Natural killer cell (primary cell): ENCODE results near the gene ZNF273. TPM values are rescaled to one million over a fixed set of nuclear protein-coding genes. Genes with fewer than 3 reads are reported as not detected.
A peak's percentile ranks its signal among the peaks of the same experiment; 100 is the strongest.

ENCODE experiments used
- ATAC-seq, 3 donors: fragments of 150-1000 bp in 2 of 3; fragments of 200-7000 bp in 1 of 3; cut with Tn5 transposase; 1 replicate in 1 of 3; 2 replicates in 2 of 3; pipeline ENCODE4 v1.10.0; 2021; ENCODE audit warnings: mild to moderate bottlenecking in 2 of 3, moderate library complexity in 2 of 3
- DNase-seq, 2 donors: peaks; one replicate each; pipeline versions ENCODE4 v3.0.0 to v3.0.0-alpha.2; 2013 to 2021; ENCODE audit warnings: mixed read lengths in 1 of 2
- H3K27ac ChIP-seq: one replicate; pipeline ENCODE4 v1.5.1; 2013; ENCODE audit warnings: mild to moderate bottlenecking, low read length
- H3K27me3 ChIP-seq: one replicate; pipeline ENCODE4 v1.6.1; 2013; ENCODE audit warnings: low read length; ENCODE audit not compliant: control insufficient read depth, insufficient read depth
- H3K36me3 ChIP-seq: one replicate; pipeline ENCODE4 v1.6.1; 2013; ENCODE audit warnings: low read length; ENCODE audit not compliant: control insufficient read depth, insufficient read depth
- H3K4me1 ChIP-seq: one replicate; pipeline ENCODE4 v1.6.1; 2013; ENCODE audit warnings: low read length; ENCODE audit not compliant: control insufficient read depth, insufficient read depth
- H3K4me3 ChIP-seq: one replicate; pipeline ENCODE4 v1.5.1; 2013; ENCODE audit warnings: low read length
- H3K9me3 ChIP-seq: one replicate; pipeline ENCODE4 v1.6.1; 2013; ENCODE audit warnings: low read length; ENCODE audit not compliant: control insufficient read depth, insufficient read depth
- H3K27ac Mint-ChIP-seq, 2 donors: one replicate each; pipeline ENCODE4 v1.8.0; 2022; ENCODE audit warnings: mild to moderate bottlenecking in 2 of 2, mixed read lengths in 2 of 2, moderate library complexity in 1 of 2
- H3K27me3 Mint-ChIP-seq, 2 donors: one replicate each; pipeline ENCODE4 v1.8.0; 2022; ENCODE audit warnings: low read depth in 2 of 2, mixed read lengths in 2 of 2
- H3K36me3 Mint-ChIP-seq: one replicate; pipeline ENCODE4 v1.8.0; 2022; ENCODE audit warnings: mixed read lengths
- H3K4me1 Mint-ChIP-seq, 2 donors: one replicate each; pipeline ENCODE4 v1.8.0; 2022; ENCODE audit warnings: mixed read lengths in 2 of 2
- H3K4me3 Mint-ChIP-seq: one replicate; pipeline ENCODE4 v1.8.0; 2022; ENCODE audit warnings: mild to moderate bottlenecking, moderate library complexity, mixed read lengths
- H3K9me3 Mint-ChIP-seq, 2 donors: one replicate each; pipeline ENCODE4 v1.8.0; 2022; ENCODE audit warnings: mixed read lengths in 2 of 2
- WGBS: methylation state at CpG from one replicate; pipeline ENCODE4 v1.1.7; 2013; ENCODE audit warnings: missing lambda C conversion rate; ENCODE audit not compliant: insufficient coverage; 5-methylcytosine and 5-hydroxymethylcytosine counted together
- intact Hi-C: fragments of 100-400 bp; cut with micrococcal nuclease; formaldehyde crosslinking; loops from one replicate; pipeline ENCODE4 v1.14.2; 2022
- total RNA-seq, 4 donors: library from RNA; stranded (reverse); fragments of 120-200 nt in 1 of 4; gene quantifications; one replicate each; pipeline versions ENCODE4 v1.2.3 to v1.2.4, GENCODE V29; 2013 to 2022
- TF ChIP-seq, protein P1 (sequence below): fragments of 200-600 bp; IDR thresholded peaks from one replicate; pipeline ENCODE4 v1.8.0; 2022; ENCODE audit warnings: antibody characterized with exemption

Gene ZNF273
- total RNA-seq, 3 donors from 2014 or later (not counting 1 experiment from before 2014, with no cell fraction given) = 2.9 to 4.2 (median 4.0) TPM

DNA sequence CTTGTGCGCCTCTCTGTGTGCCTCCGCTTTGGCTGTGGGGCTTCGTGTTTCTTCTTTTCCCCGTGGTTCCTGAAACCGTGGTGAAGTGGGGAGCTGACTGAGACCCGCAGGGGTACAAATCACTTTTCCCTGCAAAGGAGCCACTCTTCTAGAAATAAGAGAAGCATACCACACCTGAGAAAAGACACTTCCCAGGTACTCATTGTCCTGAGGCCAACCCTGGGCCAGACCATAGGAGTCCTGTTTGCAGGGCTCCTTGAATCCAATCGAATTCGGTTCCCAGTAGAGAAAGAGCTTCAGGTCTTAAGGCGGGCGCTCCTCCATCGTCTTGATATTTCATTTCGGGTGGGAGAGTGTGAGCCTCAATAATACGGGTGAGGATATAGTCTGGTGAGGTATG lies 32.4 kb upstream of the ZNF273 start:
- Histone ChIP-seq H3K9me3 (peaks cover 4% of the 10 kb centered on the region), H3K36me3 (no peaks in the 10 kb centered on the region), H3K4me1 (no peaks in the 10 kb centered on the region), H3K4me3 (no peak overlapping the region), H3K27me3 (no peaks in the 10 kb centered on the region), H3K27ac (no peak overlapping the region)
- DNase-seq (no peak), ATAC-seq (no peak)
- no peak overlapping the region for H3K4me3 Mint-ChIP-seq
- TF ChIP-seq, protein P1, sequence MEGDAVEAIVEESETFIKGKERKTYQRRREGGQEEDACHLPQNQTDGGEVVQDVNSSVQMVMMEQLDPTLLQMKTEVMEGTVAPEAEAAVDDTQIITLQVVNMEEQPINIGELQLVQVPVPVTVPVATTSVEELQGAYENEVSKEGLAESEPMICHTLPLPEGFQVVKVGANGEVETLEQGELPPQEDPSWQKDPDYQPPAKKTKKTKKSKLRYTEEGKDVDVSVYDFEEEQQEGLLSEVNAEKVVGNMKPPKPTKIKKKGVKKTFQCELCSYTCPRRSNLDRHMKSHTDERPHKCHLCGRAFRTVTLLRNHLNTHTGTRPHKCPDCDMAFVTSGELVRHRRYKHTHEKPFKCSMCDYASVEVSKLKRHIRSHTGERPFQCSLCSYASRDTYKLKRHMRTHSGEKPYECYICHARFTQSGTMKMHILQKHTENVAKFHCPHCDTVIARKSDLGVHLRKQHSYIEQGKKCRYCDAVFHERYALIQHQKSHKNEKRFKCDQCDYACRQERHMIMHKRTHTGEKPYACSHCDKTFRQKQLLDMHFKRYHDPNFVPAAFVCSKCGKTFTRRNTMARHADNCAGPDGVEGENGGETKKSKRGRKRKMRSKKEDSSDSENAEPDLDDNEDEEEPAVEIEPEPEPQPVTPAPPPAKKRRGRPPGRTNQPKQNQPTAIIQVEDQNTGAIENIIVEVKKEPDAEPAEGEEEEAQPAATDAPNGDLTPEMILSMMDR = no peak
- H3K36me3 Mint-ChIP-seq = no peaks in the 10 kb centered on the region
- no peaks in the 10 kb centered on the region for H3K4me1 Mint-ChIP-seq
- H3K27me3 Mint-ChIP-seq = no peaks in the 10 kb centered on the region
- WGBS = 93% methylated on average over 13 of the region's 13 CpGs
- peaks cover 2 to 4% of the 10 kb centered on the region in 2 donors for H3K9me3 Mint-ChIP-seq
- intact Hi-C loops = no loop called here
- no peak overlapping the region for H3K27ac Mint-ChIP-seq

DNA sequence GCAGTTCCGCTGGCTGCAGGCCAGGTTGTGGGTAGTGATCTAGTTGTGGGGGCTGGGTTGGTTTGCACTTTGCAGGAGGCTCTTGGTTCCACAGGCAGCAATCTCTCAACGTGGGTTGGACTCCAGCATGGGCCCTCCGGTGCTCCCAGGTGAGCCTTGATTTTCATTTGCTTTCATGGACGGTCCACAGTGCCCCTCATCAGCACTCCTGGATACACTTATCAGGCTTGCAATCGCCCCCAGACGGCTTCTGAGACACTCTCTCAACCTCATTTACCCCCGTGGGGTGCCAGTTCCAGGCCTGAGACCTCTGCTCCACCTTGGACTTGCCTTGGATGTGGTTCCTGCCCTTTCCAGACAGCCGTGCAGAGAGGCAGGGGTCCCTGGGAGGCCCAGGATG lies 31.3 kb upstream of the ZNF273 start:
- Mint-ChIP-seq H3K4me1 (no peaks in the 10 kb centered on the region), H3K9me3 (peaks cover 0 to 3% of the 10 kb centered on the region in 2 donors), H3K27ac (no peak overlapping the region), H3K36me3 (no peaks in the 10 kb centered on the region), H3K27me3 (peaks cover 1 to 4% of the 10 kb centered on the region in 2 donors), H3K4me3 (no peak overlapping the region)
- intact Hi-C loops = no loop called here
- 83% methylated on average over 8 of the region's 8 CpGs for WGBS
- no peak overlapping the region for H3K4me3 ChIP-seq
- ATAC-seq (no peak), DNase-seq (no peak)
- TF ChIP-seq, protein P1 = no peak
- no peaks in the 10 kb centered on the region for H3K4me1 ChIP-seq
- no peaks in the 10 kb centered on the region for H3K36me3 ChIP-seq
- H3K27ac ChIP-seq = no peak overlapping the region
- no peaks in the 10 kb centered on the region for H3K27me3 ChIP-seq
- peaks cover 4% of the 10 kb centered on the region for H3K9me3 ChIP-seq

DNA sequence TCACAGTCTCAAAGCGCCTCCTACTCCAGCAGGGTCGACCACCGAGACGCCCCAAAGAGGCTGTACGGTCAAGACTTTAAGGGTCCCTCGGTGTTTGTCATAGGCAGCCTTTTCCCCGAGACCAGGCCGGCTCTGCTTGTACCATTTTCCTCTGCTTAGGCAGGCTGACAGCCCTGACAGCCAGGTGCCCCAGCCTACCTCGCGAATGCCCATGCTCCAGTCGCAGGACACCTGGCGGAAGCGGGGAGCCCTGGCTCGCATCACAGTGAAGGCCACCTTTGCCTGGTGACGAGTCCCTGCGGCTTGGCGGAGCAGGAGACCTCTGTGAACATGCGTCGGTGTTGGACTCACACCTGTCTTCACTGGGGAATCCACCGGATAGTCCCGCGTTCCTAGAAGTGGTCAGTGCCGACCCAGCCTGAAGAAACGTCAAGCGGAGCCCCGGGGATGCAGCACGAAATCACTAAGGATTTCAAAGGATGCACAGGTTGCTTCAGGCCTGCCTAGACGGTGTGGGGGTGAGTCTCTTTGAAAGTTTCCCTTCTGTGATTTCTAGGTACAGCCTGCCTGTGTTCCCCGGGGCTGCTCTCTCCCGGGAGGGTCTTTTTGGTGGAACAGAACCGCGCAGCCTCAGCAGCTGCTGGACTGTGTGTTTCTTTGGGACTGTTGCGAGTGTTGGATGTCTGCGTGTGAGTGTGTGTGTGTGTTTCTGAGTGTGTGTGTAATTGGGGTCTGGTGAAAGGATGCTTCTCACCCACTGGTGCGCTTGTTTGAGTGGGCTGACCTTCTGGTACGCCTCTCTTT lies 30.5 kb upstream of the ZNF273 start:
- Histone ChIP-seq H3K9me3 (peaks cover 4% of the 10 kb centered on the region), H3K36me3 (no peaks in the 10 kb centered on the region), H3K27me3 (peaks cover 3% of the 10 kb centered on the region), H3K27ac (no peak overlapping the region), H3K4me3 (no peak overlapping the region), H3K4me1 (peaks cover 5% of the 10 kb centered on the region)
- TF ChIP-seq, protein P1 = no peak
- Mint-ChIP-seq H3K36me3 (no peaks in the 10 kb centered on the region), H3K27ac (no peak overlapping the region), H3K9me3 (peaks cover 0 to 3% of the 10 kb centered on the region in 2 donors), H3K4me3 (no peak overlapping the region), H3K4me1 (peaks cover 0 to 8% of the 10 kb centered on the region in 2 donors), H3K27me3 (peaks cover 8 to 12% of the 10 kb centered on the region in 2 donors)
- ATAC-seq = no peak
- DNase-seq = peak in 1 of 2 donors; percentile 13
- WGBS = 91% methylated on average over 36 of the region's 36 CpGs
- intact Hi-C loops = no loop called here
